ENCODE measurements around the gene TRIM63. TPM values are rescaled to one million over a fixed set of nuclear protein-coding genes. Genes with fewer than 3 reads are reported as not detected.

The TRIM63 gene
- total and polyA plus RNA-seq, 9 of the 15 experiments (the other 6 are each of a cell fraction or from before 2014, with no cell fraction given), result 0.08 to 0.57 (median 0.36) TPM

DNA sequence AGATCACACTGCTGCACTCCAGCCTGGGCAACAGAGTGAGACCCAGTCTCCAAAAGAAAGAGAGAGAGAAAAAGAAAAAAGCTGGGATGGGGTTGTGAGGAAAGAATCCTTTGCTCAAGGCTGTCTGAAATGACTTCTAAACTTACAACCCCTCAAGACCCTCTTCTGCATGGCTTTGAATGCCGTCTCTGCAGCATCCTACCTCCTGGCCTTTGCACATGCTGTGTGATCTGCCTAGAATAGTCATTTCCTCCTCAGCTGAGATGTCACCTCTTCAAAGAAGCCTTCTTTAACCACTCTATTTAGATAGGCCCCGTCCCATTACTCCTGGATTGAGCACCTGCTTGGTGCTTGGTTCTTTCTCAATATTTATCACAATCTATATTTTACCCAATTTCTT, 17.4 kb upstream of the TRIM63 start (continued):
- TF ChIP-seq, protein P1, sequence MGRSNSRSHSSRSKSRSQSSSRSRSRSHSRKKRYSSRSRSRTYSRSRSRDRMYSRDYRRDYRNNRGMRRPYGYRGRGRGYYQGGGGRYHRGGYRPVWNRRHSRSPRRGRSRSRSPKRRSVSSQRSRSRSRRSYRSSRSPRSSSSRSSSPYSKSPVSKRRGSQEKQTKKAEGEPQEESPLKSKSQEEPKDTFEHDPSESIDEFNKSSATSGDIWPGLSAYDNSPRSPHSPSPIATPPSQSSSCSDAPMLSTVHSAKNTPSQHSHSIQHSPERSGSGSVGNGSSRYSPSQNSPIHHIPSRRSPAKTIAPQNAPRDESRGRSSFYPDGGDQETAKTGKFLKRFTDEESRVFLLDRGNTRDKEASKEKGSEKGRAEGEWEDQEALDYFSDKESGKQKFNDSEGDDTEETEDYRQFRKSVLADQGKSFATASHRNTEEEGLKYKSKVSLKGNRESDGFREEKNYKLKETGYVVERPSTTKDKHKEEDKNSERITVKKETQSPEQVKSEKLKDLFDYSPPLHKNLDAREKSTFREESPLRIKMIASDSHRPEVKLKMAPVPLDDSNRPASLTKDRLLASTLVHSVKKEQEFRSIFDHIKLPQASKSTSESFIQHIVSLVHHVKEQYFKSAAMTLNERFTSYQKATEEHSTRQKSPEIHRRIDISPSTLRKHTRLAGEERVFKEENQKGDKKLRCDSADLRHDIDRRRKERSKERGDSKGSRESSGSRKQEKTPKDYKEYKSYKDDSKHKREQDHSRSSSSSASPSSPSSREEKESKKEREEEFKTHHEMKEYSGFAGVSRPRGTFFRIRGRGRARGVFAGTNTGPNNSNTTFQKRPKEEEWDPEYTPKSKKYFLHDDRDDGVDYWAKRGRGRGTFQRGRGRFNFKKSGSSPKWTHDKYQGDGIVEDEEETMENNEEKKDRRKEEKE (IDR thresholded peaks at IDR 0.05; ENCODE audit: borderline replicate concordance in 1 of 2, control insufficient read depth in 1 of 2, low read depth in 2 of 2, low read length in 1 of 2), result no peak
- peak; percentile 97 for TF ChIP-seq RBM25 (IDR thresholded peaks at IDR 0.05; ENCODE audit: low read depth, low read length, severe bottlenecking)
- TF ChIP-seq, protein P2, sequence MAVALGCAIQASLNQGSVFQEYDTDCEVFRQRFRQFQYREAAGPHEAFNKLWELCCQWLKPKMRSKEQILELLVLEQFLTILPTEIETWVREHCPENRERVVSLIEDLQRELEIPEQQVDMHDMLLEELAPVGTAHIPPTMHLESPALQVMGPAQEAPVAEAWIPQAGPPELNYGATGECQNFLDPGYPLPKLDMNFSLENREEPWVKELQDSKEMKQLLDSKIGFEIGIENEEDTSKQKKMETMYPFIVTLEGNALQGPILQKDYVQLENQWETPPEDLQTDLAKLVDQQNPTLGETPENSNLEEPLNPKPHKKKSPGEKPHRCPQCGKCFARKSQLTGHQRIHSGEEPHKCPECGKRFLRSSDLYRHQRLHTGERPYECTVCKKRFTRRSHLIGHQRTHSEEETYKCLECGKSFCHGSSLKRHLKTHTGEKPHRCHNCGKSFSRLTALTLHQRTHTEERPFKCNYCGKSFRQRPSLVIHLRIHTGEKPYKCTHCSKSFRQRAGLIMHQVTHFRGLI (CRISPR knock-in tag; IDR thresholded peaks at IDR 0.05), result no peak

DNA sequence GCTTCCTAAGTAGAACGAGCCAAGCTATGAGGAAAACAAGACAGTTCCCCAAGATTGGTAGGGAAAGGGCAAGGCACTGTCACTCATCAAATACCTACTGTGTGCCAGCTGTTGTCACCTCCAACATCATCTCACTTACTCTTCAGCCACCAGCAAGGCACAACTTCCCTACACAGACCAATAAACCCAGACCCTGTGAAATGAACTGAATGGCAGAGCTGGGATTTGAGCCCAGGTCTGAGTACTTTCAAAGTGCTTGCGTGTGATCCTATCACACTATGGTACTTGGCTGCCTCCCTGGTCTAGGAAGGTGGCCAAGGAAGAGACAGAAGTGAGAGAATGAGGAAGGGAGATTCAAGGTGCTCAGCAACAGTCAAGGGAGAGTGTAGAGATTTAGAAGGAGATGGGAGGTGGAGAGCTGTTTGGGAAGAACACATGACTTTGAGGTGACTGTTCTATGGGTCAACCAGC, 16.7 kb upstream of the TRIM63 start:
- POLR2A ChIA-PET, result interaction anchor here (0.6 to 3.4 kb wide), 9 partner anchors 10 to 680 kb away, joined by 3 to 17 read pairs (median 4); partner anchors contain the start of gene ZNF593
- WGBS (ENCODE audit: insufficient coverage, low coverage, missing lambda C conversion rate), result 14% methylated on average over 2 of the region's 2 CpGs
- H2AFZ ChIP-seq (ENCODE audit: low read depth, low read length), result 0 out of 2 replicates have a peak overlapping the region, but pooled peaks have one; percentile 24
- TF ChIP-seq SMARCA5 (IDR thresholded peaks at IDR 0.05) (no peak), COPS2 (conservative IDR thresholded peaks at IDR 0.05) (no peak), ZNF583 (CRISPR knock-in tag; IDR thresholded peaks at IDR 0.05) (no peak), ZFX (CRISPR knock-in tag; IDR thresholded peaks at IDR 0.05) (no peak), ARNT (IDR thresholded peaks at IDR 0.05) (no peak), DNMT1 (IDR thresholded peaks at IDR 0.05) (0 out of 2 replicates have a peak, but pooled peaks have one; percentile 11), TGIF2 (CRISPR knock-in tag; IDR thresholded peaks at IDR 0.05) (no peak), MCM7 (IDR thresholded peaks at IDR 0.05) (0 out of 4 replicates have a peak, but pooled peaks of 1 of the 2 experiments have one; percentile 46), FOXK2 (conservative IDR thresholded peaks at IDR 0.05 in 1 of 2, IDR thresholded peaks at IDR 0.05 in 1 of 2; ENCODE audit: low read depth in 2 of 2) (no peak), EHMT2 (IDR thresholded peaks at IDR 0.05) (peak; percentile 67; the same call in 1 of the 2 replicates), MCM3 (IDR thresholded peaks at IDR 0.05) (peak; percentile 58; the same call in 1 of the 2 replicates), HDAC8 (tag; IDR thresholded peaks at IDR 0.05) (no peak)
- TF ChIP-seq, protein P3, sequence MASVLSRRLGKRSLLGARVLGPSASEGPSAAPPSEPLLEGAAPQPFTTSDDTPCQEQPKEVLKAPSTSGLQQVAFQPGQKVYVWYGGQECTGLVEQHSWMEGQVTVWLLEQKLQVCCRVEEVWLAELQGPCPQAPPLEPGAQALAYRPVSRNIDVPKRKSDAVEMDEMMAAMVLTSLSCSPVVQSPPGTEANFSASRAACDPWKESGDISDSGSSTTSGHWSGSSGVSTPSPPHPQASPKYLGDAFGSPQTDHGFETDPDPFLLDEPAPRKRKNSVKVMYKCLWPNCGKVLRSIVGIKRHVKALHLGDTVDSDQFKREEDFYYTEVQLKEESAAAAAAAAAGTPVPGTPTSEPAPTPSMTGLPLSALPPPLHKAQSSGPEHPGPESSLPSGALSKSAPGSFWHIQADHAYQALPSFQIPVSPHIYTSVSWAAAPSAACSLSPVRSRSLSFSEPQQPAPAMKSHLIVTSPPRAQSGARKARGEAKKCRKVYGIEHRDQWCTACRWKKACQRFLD (CRISPR knock-in tag; IDR thresholded peaks at IDR 0.05), result 0 out of 2 replicates have a peak, but pooled peaks have one; percentile 28

More for the DNA sequence above, 16.7 kb upstream of the TRIM63 start:
- DNase-seq (ENCODE audit: extremely low read depth in 1 of 4, low spot score in 3 of 4) (no peak), ATAC-seq (no peak), FAIRE-seq (no peak)
- H3K9ac ChIP-seq (ENCODE audit: insufficient read depth in 1 of 2, low read depth in 2 of 2, low read length in 2 of 2), result 0 out of 4 replicates have a peak overlapping the region, but pooled peaks of 1 of the 2 experiments have one; percentile 6
- CTCF ChIA-PET (ENCODE audit: low intra/inter-chr PET ratio), result interaction anchor here (0.5 kb wide), 1 partner anchor 22 kb away, joined by 3 read pairs; no protein-coding TSS in a partner anchor
- in situ Hi-C loops (cut with MboI), result no loop called here
- no peaks in the 10 kb centered on the region for H3K79me2 ChIP-seq (ENCODE audit: control insufficient read depth, insufficient read depth, low read length)
- no TSS peak for BruUV-seq (replicated peaks)
- H3K4me3 ChIP-seq, result no peak overlapping the region
- H3K27me3 ChIP-seq (ENCODE audit: control insufficient read depth in 2 of 2, insufficient read depth in 2 of 2, low read length in 2 of 2), result no peaks in the 10 kb centered on the region
- no peaks in the 10 kb centered on the region for H3K9me3 ChIP-seq (replicated peaks; ENCODE audit: control insufficient read depth, insufficient read depth, low read depth, low read length)
- H4K20me1 ChIP-seq (replicated peaks; ENCODE audit: control insufficient read depth, insufficient read depth, low read length), result no peaks in the 10 kb centered on the region
- no peaks in the 10 kb centered on the region for H3K36me3 ChIP-seq (ENCODE audit: control insufficient read depth, insufficient read depth, low read length)
- no peak overlapping the region for H3K4me2 ChIP-seq (ENCODE audit: insufficient read depth, low read length)
- H3K27ac ChIP-seq (ENCODE audit: extremely low read depth, low read depth, low read length), result no peak overlapping the region
- intact Hi-C loops (cut with micrococcal nuclease), result no loop called here
- no peaks in the 10 kb centered on the region for H3K9me1 ChIP-seq (ENCODE audit: control insufficient read depth, insufficient read depth, low read length)
- H3K4me1 ChIP-seq (replicated peaks in 1 of 2; ENCODE audit: control insufficient read depth in 2 of 2, insufficient read depth in 2 of 2, low read length in 2 of 2), result peaks cover 14 to 33% of the 10 kb centered on the region in 2 experiments
